ENCODE data around the gene UBB. TPM values are rescaled to one million over a fixed set of nuclear protein-coding genes. Genes with fewer than 3 reads are reported as not detected.

UBB gene
- total and polyA plus RNA-seq, 2 experiments from 2014 or later = 871 to 1,692 TPM

DNA sequence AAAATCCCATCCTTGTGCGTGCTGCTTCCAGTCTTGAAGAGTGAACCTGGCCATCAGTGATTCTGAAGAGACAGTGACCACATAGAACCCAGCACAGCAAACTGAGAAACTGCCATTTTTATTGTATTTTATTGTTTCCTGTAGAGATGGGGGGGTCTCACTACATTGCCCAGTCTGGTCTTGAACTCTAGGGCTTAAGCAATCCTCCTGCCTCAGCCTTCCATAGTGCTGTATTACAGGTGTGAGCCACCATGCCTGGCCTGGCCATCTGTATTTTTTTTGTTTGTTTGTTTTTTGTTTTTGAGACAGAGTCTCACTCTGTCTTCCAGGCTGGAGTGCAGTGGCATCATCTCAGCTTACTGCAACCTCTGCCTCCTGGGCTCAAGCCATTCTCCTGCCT lies 41.5 kb upstream of the UBB start:
- ATAC-seq = no peak
- peaks cover 41% of the 10 kb centered on the region for H3K36me3 Mint-ChIP-seq (ENCODE audit: low read depth)

More for the DNA sequence above, 41.5 kb upstream of the UBB start:
- Histone ChIP-seq H3K4me1 (ENCODE audit: insufficient read depth) (no peaks in the 10 kb centered on the region), H3K9me2 (ENCODE audit: insufficient read depth) (no peaks in the 10 kb centered on the region), H3F3A (replicated peaks; ENCODE audit: low read depth) (peaks cover 10% of the 10 kb centered on the region; the same call in 1 of the 2 replicates), H3K79me2 (replicated peaks; ENCODE audit: insufficient read depth) (no peaks in the 10 kb centered on the region), H3K27ac (ENCODE audit: low read depth) (no peak overlapping the region), H3K36me3 (ENCODE audit: insufficient read depth) (peaks cover 4% of the 10 kb centered on the region; the same call in 1 of the 2 replicates), H3K4me3 (no peak overlapping the region), H4K20me1 (replicated peaks; ENCODE audit: insufficient read depth) (peaks cover 4% of the 10 kb centered on the region; the same call in 1 of the 2 replicates), H3K4me2 (no peak overlapping the region), H3K27me3 (ENCODE audit: insufficient read depth) (no peaks in the 10 kb centered on the region), H2AFZ (no peak overlapping the region)
- no peaks in the 10 kb centered on the region for H3K9me3 Mint-ChIP-seq
- no peak for DNase-seq (ENCODE audit: low spot score)
- H3K27me3 Mint-ChIP-seq (ENCODE audit: insufficient read depth, low read depth, poor library complexity) = peaks cover 2% of the 10 kb centered on the region
- TF ChIP-seq, protein P1, sequence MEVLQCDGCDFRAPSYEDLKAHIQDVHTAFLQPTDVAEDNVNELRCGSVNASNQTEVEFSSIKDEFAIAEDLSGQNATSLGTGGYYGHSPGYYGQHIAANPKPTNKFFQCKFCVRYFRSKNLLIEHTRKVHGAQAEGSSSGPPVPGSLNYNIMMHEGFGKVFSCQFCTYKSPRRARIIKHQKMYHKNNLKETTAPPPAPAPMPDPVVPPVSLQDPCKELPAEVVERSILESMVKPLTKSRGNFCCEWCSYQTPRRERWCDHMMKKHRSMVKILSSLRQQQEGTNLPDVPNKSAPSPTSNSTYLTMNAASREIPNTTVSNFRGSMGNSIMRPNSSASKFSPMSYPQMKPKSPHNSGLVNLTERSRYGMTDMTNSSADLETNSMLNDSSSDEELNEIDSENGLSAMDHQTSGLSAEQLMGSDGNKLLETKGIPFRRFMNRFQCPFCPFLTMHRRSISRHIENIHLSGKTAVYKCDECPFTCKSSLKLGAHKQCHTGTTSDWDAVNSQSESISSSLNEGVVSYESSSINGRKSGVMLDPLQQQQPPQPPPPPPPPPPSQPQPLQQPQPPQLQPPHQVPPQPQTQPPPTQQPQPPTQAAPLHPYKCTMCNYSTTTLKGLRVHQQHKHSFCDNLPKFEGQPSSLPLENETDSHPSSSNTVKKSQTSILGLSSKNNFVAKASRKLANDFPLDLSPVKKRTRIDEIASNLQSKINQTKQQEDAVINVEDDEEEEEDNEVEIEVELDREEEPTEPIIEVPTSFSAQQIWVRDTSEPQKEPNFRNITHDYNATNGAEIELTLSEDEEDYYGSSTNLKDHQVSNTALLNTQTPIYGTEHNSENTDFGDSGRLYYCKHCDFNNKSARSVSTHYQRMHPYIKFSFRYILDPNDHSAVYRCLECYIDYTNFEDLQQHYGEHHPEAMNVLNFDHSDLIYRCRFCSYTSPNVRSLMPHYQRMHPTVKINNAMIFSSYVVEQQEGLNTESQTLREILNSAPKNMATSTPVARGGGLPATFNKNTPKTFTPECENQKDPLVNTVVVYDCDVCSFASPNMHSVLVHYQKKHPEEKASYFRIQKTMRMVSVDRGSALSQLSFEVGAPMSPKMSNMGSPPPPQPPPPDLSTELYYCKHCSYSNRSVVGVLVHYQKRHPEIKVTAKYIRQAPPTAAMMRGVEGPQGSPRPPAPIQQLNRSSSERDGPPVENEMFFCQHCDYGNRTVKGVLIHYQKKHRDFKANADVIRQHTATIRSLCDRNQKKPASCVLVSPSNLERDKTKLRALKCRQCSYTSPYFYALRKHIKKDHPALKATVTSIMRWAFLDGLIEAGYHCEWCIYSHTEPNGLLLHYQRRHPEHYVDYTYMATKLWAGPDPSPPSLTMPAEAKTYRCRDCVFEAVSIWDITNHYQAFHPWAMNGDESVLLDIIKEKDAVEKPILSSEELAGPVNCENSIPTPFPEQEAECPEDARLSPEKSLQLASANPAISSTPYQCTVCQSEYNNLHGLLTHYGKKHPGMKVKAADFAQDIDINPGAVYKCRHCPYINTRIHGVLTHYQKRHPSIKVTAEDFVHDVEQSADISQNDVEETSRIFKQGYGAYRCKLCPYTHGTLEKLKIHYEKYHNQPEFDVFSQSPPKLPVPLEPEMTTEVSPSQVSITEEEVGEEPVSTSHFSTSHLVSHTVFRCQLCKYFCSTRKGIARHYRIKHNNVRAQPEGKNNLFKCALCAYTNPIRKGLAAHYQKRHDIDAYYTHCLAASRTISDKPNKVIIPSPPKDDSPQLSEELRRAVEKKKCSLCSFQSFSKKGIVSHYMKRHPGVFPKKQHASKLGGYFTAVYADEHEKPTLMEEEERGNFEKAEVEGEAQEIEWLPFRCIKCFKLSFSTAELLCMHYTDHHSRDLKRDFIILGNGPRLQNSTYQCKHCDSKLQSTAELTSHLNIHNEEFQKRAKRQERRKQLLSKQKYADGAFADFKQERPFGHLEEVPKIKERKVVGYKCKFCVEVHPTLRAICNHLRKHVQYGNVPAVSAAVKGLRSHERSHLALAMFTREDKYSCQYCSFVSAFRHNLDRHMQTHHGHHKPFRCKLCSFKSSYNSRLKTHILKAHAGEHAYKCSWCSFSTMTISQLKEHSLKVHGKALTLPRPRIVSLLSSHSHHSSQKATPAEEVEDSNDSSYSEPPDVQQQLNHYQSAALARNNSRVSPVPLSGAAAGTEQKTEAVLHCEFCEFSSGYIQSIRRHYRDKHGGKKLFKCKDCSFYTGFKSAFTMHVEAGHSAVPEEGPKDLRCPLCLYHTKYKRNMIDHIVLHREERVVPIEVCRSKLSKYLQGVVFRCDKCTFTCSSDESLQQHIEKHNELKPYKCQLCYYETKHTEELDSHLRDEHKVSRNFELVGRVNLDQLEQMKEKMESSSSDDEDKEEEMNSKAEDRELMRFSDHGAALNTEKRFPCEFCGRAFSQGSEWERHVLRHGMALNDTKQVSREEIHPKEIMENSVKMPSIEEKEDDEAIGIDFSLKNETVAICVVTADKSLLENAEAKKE (CRISPR knock-in tag; IDR thresholded peaks at IDR 0.05) = no peak
- TF ChIP-seq STAT1 (IDR thresholded peaks at IDR 0.05; ENCODE audit: unreplicated experiment) (no peak), EZH2 (IDR thresholded peaks at IDR 0.05; ENCODE audit: low read depth, unreplicated experiment) (no peak), CREB1 (CRISPR knock-in tag; IDR thresholded peaks at IDR 0.05; ENCODE audit: low read depth) (no peak), JUNB (IDR thresholded peaks at IDR 0.05; ENCODE audit: unreplicated experiment) (no peak), ZNF114 (CRISPR knock-in tag; IDR thresholded peaks at IDR 0.05) (no peak), EZH2phosphoT487 (IDR thresholded peaks at IDR 0.05; ENCODE audit: unreplicated experiment) (no peak), ZNF331 (CRISPR knock-in tag; IDR thresholded peaks at IDR 0.05; ENCODE audit: low read depth) (no peak), NANOG (IDR thresholded peaks at IDR 0.05; ENCODE audit: borderline replicate concordance) (no peak), POLR2AphosphoS5 (IDR thresholded peaks at IDR 0.05; ENCODE audit: low read depth) (no peak)
- TF ChIP-seq, protein P2, sequence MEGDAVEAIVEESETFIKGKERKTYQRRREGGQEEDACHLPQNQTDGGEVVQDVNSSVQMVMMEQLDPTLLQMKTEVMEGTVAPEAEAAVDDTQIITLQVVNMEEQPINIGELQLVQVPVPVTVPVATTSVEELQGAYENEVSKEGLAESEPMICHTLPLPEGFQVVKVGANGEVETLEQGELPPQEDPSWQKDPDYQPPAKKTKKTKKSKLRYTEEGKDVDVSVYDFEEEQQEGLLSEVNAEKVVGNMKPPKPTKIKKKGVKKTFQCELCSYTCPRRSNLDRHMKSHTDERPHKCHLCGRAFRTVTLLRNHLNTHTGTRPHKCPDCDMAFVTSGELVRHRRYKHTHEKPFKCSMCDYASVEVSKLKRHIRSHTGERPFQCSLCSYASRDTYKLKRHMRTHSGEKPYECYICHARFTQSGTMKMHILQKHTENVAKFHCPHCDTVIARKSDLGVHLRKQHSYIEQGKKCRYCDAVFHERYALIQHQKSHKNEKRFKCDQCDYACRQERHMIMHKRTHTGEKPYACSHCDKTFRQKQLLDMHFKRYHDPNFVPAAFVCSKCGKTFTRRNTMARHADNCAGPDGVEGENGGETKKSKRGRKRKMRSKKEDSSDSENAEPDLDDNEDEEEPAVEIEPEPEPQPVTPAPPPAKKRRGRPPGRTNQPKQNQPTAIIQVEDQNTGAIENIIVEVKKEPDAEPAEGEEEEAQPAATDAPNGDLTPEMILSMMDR (conservative IDR thresholded peaks at IDR 0.05; ENCODE audit: low read depth in 2 of 2) = no peak
- TF ChIP-seq, protein P3, sequence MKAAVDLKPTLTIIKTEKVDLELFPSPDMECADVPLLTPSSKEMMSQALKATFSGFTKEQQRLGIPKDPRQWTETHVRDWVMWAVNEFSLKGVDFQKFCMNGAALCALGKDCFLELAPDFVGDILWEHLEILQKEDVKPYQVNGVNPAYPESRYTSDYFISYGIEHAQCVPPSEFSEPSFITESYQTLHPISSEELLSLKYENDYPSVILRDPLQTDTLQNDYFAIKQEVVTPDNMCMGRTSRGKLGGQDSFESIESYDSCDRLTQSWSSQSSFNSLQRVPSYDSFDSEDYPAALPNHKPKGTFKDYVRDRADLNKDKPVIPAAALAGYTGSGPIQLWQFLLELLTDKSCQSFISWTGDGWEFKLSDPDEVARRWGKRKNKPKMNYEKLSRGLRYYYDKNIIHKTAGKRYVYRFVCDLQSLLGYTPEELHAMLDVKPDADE (IDR thresholded peaks at IDR 0.05) = no peak
- TF ChIP-seq, protein P4, sequence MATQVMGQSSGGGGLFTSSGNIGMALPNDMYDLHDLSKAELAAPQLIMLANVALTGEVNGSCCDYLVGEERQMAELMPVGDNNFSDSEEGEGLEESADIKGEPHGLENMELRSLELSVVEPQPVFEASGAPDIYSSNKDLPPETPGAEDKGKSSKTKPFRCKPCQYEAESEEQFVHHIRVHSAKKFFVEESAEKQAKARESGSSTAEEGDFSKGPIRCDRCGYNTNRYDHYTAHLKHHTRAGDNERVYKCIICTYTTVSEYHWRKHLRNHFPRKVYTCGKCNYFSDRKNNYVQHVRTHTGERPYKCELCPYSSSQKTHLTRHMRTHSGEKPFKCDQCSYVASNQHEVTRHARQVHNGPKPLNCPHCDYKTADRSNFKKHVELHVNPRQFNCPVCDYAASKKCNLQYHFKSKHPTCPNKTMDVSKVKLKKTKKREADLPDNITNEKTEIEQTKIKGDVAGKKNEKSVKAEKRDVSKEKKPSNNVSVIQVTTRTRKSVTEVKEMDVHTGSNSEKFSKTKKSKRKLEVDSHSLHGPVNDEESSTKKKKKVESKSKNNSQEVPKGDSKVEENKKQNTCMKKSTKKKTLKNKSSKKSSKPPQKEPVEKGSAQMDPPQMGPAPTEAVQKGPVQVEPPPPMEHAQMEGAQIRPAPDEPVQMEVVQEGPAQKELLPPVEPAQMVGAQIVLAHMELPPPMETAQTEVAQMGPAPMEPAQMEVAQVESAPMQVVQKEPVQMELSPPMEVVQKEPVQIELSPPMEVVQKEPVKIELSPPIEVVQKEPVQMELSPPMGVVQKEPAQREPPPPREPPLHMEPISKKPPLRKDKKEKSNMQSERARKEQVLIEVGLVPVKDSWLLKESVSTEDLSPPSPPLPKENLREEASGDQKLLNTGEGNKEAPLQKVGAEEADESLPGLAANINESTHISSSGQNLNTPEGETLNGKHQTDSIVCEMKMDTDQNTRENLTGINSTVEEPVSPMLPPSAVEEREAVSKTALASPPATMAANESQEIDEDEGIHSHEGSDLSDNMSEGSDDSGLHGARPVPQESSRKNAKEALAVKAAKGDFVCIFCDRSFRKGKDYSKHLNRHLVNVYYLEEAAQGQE (IDR thresholded peaks at IDR 0.05; ENCODE audit: unreplicated experiment) = no peak
- no peak overlapping the region for H3K27ac Mint-ChIP-seq
- H3K4me3 Mint-ChIP-seq = no peak overlapping the region
- no peaks in the 10 kb centered on the region; the same call in 2 of the 3 replicates for H3K4me1 Mint-ChIP-seq

Data from GM23338 (cell line).